MM.1S (cell line): Measurements from ENCODE around the gene KLF8.

Experiments used
- CTCF ChIP-seq: fragments of 300-600 bp; sonication (generic); IDR thresholded peaks from 2 replicates; pipeline ENCODE4 v1.5.1; 2016; ENCODE audit warnings: antibody characterized with exemption, low read length, mixed read lengths
- EZH2 ChIP-seq: fragments of 300-600 bp; sonication (generic); optimal IDR thresholded peaks from 2 replicates; pipeline ENCODE3; 2017; ENCODE audit warnings: low read depth, mild to moderate bottlenecking, antibody characterized with exemption, low read length, mixed read lengths

GRCh38 chrX:56233100-56233499 lies 944 bp downstream of the KLF8 start:
- TF ChIP-seq EZH2 (no peak), CTCF (no peak)
